WTC11 (cell line): ENCODE measurements around the gene FAM149B1. TPM values are rescaled to one million over a fixed set of nuclear protein-coding genes. Genes with fewer than 3 reads are reported as not detected.
A peak's percentile ranks its signal among the peaks of the same experiment; 100 is the strongest.

Experiments used
- ATF6 ChIP-seq: sonication (generic); formaldehyde crosslinking; IDR thresholded peaks from 2 replicates; pipeline ENCODE4 v1.8.1; 2023; ENCODE audit warnings: mild to moderate bottlenecking, missing genetic modification reagents
- CDX4 ChIP-seq: fragments of 250-450 bp; sonication (Bioruptor Pico); IDR thresholded peaks from 2 replicates; pipeline ENCODE4 v1.9.0; 2021; ENCODE audit warnings: moderate library complexity, mild to moderate bottlenecking, inconsistent platforms, borderline replicate concordance
- CREB1 ChIP-seq: sonication (generic); formaldehyde crosslinking; IDR thresholded peaks from 2 replicates; pipeline ENCODE4 v1.8.0; 2023; ENCODE audit warnings: mild to moderate bottlenecking, missing genetic modification reagents
- CREM ChIP-seq: sonication (generic); formaldehyde crosslinking; IDR thresholded peaks from 2 replicates; pipeline ENCODE4 v1.8.1; 2022; ENCODE audit warnings: mild to moderate bottlenecking, missing genetic modification reagents, moderate library complexity
- ELF4 ChIP-seq: sonication (generic); formaldehyde crosslinking; IDR thresholded peaks from 2 replicates; pipeline ENCODE4 v1.8.1; 2022; ENCODE audit warnings: low read depth, mild to moderate bottlenecking, moderate library complexity, missing genetic modification reagents
- MYBL2 ChIP-seq: sonication (generic); formaldehyde crosslinking; IDR thresholded peaks from 2 replicates; pipeline ENCODE4 v1.8.1; 2023; ENCODE audit warnings: mild to moderate bottlenecking, moderate library complexity, missing genetic modification reagents
- SMAD3 ChIP-seq: sonication (generic); formaldehyde crosslinking; IDR thresholded peaks from 2 replicates; pipeline ENCODE4 v1.8.0; 2022; ENCODE audit warnings: missing genetic modification reagents, mild to moderate bottlenecking, borderline replicate concordance
- SMAD4 ChIP-seq: sonication (generic); formaldehyde crosslinking; IDR thresholded peaks from 2 replicates; pipeline ENCODE4 v1.8.0; 2022; ENCODE audit warnings: mild to moderate bottlenecking, missing genetic modification reagents
- STAT6 ChIP-seq: sonication (generic); formaldehyde crosslinking; conservative IDR thresholded peaks from 2 replicates; pipeline ENCODE4 v1.8.1; 2023; ENCODE audit warnings: mild to moderate bottlenecking, low read depth, missing genetic modification reagents, moderate library complexity
- TCF7 ChIP-seq: sonication (generic); formaldehyde crosslinking; IDR thresholded peaks from 2 replicates; pipeline ENCODE4 v1.8.0; 2022; ENCODE audit warnings: mild to moderate bottlenecking, low read depth, missing genetic modification reagents, moderate library complexity
- TEAD4 ChIP-seq: sonication (generic); formaldehyde crosslinking; IDR thresholded peaks from 2 replicates; pipeline ENCODE4 v1.8.0; 2022; ENCODE audit warnings: mild to moderate bottlenecking, missing genetic modification reagents
- USF1 ChIP-seq: sonication (generic); formaldehyde crosslinking; IDR thresholded peaks from 2 replicates; pipeline ENCODE4 v1.8.0; 2022; ENCODE audit warnings: mild to moderate bottlenecking, missing genetic modification reagents
- ZMAT4 ChIP-seq: fragments of 250-450 bp; sonication (Bioruptor Pico); IDR thresholded peaks from 2 replicates; pipeline ENCODE4 v1.9.0; 2021; ENCODE audit warnings: mild to moderate bottlenecking
- ZNF219 ChIP-seq: sonication (generic); formaldehyde crosslinking; IDR thresholded peaks from 2 replicates; pipeline ENCODE4 v1.8.0; 2023; ENCODE audit warnings: missing genetic modification reagents, mild to moderate bottlenecking, borderline replicate concordance
- ZNF281 ChIP-seq: sonication (generic); formaldehyde crosslinking; IDR thresholded peaks from 2 replicates; pipeline ENCODE4 v1.8.0; 2023; ENCODE audit warnings: mild to moderate bottlenecking, missing genetic modification reagents
- ZNF423 ChIP-seq: fragments of 250-450 bp; sonication (Bioruptor Pico); IDR thresholded peaks from 2 replicates; pipeline ENCODE4 v2.1.2; 2022; ENCODE audit warnings: mild to moderate bottlenecking, moderate library complexity
- total RNA-seq: library from RNA; stranded (reverse); gene quantifications from 3 replicates; pipeline ENCODE4 v1.2.3, GENCODE V29; 2021
- TF ChIP-seq, protein P1 (sequence below): sonication (generic); formaldehyde crosslinking; IDR thresholded peaks from 2 replicates; pipeline ENCODE4 v1.8.0; 2023; ENCODE audit warnings: missing genetic modification reagents
- TF ChIP-seq, protein P2 (sequence below): fragments of 200-600 bp; IDR thresholded peaks from 2 replicates; pipeline ENCODE4 v1.8.0; 2022; ENCODE audit warnings: antibody characterized with exemption
- TF ChIP-seq, protein P3 (sequence below): sonication (generic); formaldehyde crosslinking; IDR thresholded peaks from 2 replicates; pipeline ENCODE4 v1.8.0; 2022; ENCODE audit warnings: mild to moderate bottlenecking, missing genetic modification reagents
- TF ChIP-seq, protein P4 (sequence below): sonication (generic); formaldehyde crosslinking; IDR thresholded peaks from 2 replicates; pipeline ENCODE4 v1.8.1; 2023; ENCODE audit warnings: mild to moderate bottlenecking, missing genetic modification reagents, borderline replicate concordance

The FAM149B1 gene
- total RNA-seq, 1 experiment from 2014 or later, result 13.8 TPM

DNA sequence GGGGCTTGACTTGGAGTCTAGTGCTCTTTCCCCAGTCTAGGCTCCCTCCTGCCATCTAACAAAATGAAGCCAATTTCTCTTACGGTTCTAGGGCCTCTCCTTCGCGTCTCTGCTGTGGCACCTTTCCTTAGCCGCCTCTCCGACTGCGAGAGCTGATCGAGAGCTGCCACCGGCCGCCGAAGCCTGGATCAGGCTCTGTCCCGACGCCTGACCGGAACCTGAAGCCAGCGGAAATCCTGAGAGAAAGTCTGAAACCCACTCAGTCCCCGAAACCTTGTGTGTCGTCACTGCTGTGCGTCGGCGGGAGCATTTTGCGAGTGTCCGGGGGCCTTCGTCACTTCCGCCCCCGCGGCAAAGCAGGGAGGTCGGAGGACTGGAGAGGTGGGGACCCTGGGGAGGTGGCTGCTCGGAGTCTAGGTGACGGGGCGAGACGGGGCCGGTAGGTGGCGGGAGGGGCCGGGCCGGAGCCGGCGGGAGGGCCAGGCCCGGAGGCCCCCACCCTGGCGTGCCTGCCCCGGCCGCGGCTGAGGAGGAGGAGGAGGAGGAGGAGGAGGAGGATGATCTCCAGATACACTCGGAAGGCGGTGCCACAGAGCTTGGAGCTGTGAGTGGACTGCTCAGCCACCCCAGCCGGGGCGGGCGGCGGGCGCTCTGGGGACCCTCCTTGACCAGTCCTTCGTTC is at the start of gene FAM149B1, which contains the start of gene ECD (continued):
- TF ChIP-seq, protein P1, sequence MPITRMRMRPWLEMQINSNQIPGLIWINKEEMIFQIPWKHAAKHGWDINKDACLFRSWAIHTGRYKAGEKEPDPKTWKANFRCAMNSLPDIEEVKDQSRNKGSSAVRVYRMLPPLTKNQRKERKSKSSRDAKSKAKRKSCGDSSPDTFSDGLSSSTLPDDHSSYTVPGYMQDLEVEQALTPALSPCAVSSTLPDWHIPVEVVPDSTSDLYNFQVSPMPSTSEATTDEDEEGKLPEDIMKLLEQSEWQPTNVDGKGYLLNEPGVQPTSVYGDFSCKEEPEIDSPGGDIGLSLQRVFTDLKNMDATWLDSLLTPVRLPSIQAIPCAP (CRISPR knock-in tag), result no peak
- TF ChIP-seq SMAD3 (CRISPR knock-in tag), result no peak
- no peak for TF ChIP-seq ZNF219 (CRISPR knock-in tag)
- no peak for TF ChIP-seq ZMAT4 (CRISPR knock-in tag)
- no peak for TF ChIP-seq CDX4 (CRISPR knock-in tag)
- TF ChIP-seq ATF6 (CRISPR knock-in tag), result no peak
- TF ChIP-seq SMAD4, result no peak
- no peak for TF ChIP-seq STAT6 (CRISPR knock-in tag)
- TF ChIP-seq CREB1 (CRISPR knock-in tag), result peak; percentile 91
- TF ChIP-seq CREM (CRISPR knock-in tag), result peak; percentile 100
- TF ChIP-seq ELF4 (CRISPR knock-in tag), result peak; percentile 92; the same call in 1 of the 2 replicates
- TF ChIP-seq, protein P2, sequence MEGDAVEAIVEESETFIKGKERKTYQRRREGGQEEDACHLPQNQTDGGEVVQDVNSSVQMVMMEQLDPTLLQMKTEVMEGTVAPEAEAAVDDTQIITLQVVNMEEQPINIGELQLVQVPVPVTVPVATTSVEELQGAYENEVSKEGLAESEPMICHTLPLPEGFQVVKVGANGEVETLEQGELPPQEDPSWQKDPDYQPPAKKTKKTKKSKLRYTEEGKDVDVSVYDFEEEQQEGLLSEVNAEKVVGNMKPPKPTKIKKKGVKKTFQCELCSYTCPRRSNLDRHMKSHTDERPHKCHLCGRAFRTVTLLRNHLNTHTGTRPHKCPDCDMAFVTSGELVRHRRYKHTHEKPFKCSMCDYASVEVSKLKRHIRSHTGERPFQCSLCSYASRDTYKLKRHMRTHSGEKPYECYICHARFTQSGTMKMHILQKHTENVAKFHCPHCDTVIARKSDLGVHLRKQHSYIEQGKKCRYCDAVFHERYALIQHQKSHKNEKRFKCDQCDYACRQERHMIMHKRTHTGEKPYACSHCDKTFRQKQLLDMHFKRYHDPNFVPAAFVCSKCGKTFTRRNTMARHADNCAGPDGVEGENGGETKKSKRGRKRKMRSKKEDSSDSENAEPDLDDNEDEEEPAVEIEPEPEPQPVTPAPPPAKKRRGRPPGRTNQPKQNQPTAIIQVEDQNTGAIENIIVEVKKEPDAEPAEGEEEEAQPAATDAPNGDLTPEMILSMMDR, result no peak
- no peak for TF ChIP-seq ZNF423 (CRISPR knock-in tag)
- TF ChIP-seq, protein P3, sequence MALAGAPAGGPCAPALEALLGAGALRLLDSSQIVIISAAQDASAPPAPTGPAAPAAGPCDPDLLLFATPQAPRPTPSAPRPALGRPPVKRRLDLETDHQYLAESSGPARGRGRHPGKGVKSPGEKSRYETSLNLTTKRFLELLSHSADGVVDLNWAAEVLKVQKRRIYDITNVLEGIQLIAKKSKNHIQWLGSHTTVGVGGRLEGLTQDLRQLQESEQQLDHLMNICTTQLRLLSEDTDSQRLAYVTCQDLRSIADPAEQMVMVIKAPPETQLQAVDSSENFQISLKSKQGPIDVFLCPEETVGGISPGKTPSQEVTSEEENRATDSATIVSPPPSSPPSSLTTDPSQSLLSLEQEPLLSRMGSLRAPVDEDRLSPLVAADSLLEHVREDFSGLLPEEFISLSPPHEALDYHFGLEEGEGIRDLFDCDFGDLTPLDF (CRISPR knock-in tag), result no peak
- TF ChIP-seq ZNF281 (CRISPR knock-in tag), result no peak
- TF ChIP-seq TCF7 (CRISPR knock-in tag), result no peak
- TF ChIP-seq TEAD4 (CRISPR knock-in tag), result no peak
- TF ChIP-seq, protein P4, sequence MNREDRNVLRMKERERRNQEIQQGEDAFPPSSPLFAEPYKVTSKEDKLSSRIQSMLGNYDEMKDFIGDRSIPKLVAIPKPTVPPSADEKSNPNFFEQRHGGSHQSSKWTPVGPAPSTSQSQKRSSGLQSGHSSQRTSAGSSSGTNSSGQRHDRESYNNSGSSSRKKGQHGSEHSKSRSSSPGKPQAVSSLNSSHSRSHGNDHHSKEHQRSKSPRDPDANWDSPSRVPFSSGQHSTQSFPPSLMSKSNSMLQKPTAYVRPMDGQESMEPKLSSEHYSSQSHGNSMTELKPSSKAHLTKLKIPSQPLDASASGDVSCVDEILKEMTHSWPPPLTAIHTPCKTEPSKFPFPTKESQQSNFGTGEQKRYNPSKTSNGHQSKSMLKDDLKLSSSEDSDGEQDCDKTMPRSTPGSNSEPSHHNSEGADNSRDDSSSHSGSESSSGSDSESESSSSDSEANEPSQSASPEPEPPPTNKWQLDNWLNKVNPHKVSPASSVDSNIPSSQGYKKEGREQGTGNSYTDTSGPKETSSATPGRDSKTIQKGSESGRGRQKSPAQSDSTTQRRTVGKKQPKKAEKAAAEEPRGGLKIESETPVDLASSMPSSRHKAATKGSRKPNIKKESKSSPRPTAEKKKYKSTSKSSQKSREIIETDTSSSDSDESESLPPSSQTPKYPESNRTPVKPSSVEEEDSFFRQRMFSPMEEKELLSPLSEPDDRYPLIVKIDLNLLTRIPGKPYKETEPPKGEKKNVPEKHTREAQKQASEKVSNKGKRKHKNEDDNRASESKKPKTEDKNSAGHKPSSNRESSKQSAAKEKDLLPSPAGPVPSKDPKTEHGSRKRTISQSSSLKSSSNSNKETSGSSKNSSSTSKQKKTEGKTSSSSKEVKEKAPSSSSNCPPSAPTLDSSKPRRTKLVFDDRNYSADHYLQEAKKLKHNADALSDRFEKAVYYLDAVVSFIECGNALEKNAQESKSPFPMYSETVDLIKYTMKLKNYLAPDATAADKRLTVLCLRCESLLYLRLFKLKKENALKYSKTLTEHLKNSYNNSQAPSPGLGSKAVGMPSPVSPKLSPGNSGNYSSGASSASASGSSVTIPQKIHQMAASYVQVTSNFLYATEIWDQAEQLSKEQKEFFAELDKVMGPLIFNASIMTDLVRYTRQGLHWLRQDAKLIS (CRISPR knock-in tag), result no peak
- peak; percentile 21; the same call in 1 of the 2 replicates for TF ChIP-seq USF1 (CRISPR knock-in tag)
- peak; percentile 73; the same call in 1 of the 2 replicates for TF ChIP-seq MYBL2 (CRISPR knock-in tag)
